Urothelium cell line (cell line): ENCODE results near the gene VPS26B.
"Not testable (repeated sequence)": the region's sequence is repeated elsewhere in the genome, so short reads cannot be mapped to it uniquely, and the experiment has no call there.

ENCODE experiments used
- DNase-seq: peaks from one replicate; pipeline ENCODE4 v3.0.0; 2011; ENCODE audit warnings: low spot score, mixed read lengths
- FAIRE-seq: peaks from 2 replicates; lab custom pipeline; 2011; peaks lifted over from hg19 to GRCh38; lab: Jason Lieb, UNC

Gene VPS26B

DNA sequence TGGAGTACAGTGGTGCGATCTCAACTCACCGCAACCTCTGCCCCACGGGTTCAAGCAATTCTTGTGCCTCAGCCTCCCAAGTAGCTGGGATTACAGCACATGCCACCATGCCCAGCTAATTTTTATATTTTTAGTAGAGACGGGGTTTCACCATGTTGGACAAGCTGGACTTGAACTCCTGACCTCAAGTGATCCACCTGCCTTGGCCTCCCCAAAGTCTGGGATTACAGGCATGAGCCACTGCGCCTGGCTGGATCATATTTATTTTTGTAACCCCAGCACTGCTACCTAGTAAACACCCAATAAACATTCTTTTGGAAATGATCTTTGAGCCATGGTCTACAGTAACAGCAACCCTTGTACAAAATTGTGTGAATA is 30.7 kb downstream of the VPS26B start:
- not testable (repeated sequence) for FAIRE-seq

DNA sequence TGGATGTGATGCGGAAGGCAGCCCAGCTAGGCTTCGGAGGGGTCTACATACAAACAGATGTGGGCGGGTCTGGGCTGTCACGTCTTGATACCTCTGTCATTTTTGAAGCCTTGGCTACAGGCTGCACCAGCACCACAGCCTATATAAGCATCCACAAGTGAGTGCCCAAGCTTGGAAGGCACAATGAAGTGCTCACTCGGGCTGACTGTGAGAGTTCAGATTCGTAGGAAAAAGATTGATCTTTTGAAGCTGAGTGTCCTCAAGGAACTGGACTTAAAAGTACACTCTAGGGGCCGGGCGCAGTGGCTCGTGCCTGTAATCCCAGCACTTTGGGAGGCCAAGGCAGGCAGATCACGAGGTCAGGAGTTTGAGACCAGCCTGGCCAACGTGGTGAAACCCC is 32.6 kb downstream of the VPS26B start:
- DNase-seq (no peak), FAIRE-seq (no peak)

More for the DNA sequence above, 30.7 kb downstream of the VPS26B start:
- DNase-seq, result not testable (repeated sequence)

DNA sequence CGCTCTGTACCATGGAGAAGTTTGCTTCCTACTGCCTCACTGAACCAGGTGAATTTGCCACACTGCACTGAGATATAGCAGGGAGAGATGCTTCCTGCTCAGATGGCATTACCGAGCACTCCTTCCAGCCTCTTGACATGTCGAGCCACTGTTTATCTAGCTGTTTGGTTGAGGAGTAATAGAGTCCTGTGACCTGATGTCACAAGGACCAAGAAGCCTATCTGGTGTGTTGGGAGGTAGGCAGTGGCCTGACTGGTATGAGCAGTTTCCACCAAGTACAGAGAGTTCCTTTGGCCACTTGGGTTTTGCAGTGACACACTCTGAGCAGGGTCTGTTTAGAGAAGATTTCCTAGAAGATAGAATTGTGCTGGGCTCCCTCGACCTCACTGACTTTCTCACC is 34.1 kb downstream of the VPS26B start:
- DNase-seq (no peak), FAIRE-seq (no peak)

DNA sequence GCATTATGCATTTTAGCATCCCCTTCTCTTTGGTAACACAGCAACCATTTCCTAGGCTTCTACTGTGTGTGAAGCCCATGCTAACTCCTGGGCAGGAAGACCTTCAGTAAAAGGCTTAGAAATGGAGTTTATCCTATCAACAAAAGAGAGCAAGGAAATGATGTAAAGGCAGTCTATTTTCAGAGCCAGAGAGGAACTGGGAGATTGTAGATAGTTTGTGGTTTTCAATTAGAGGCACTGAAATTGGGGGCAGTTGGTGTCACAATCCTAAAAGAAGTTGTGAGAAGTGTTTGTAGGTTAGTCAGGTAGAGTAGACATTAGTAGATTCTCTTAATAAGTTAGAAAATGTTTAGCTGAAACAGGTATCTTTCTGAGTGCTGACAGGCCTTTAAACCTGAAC is 36.0 kb downstream of the VPS26B start:
- no peak for FAIRE-seq

DNA sequence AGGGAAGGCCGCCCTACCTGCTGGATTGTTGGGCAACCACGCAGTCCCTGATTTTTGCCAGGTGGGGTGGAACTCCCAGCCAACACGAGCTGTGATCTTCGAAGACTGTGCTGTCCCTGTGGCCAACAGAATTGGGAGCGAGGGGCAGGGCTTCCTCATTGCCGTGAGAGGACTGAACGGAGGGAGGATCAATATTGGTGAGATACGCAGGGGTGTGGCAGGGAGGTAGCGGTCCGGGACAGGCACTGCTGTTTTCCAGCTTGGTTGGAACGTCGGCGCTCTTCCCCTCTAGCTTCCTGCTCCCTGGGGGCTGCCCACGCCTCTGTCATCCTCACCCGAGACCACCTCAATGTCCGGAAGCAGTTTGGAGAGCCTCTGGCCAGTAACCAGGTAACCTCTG is 36.5 kb downstream of the VPS26B start:
- DNase-seq, result no peak
- FAIRE-seq, result no peak

More for the DNA sequence above, 36.0 kb downstream of the VPS26B start:
- no peak for DNase-seq

DNA sequence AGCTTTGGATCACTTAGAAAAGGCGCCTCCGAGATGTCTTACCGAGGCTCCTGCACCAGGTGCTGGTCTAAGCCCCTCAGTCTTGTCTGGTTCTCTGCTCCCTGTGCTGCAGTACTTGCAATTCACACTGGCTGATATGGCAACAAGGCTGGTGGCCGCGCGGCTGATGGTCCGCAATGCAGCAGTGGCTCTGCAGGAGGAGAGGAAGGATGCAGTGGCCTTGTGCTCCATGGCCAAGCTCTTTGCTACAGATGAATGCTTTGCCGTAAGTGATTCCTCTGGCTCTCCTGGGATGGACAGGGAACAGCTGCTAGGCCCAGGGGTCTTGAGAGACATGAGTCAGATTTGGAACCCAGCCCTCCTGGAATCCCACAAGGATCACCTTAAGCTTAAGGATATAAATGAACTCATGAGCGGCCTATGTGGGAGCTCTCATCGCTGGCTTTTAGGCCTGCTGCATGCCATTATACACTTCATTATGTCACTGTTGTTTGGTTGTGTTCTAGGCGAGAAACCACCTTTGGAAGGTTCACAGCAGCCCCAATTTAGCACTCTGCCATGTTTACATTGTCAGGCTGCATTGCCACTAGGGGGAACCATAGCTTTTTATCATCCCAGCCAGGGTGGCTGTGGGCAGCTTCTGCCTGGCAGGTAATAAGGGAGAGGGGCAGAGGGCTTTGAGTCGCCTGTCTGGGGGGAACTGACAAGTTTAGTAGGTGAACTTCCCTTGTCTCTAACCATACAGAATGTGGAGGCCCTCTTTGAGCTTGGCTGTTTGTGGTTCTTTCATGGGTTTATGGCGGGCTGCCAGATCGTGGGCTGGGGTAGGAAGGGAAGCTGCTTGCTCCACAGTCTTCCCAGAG is 37.4 kb downstream of the VPS26B start:
- DNase-seq (peak; percentile 31), FAIRE-seq (no peak)

DNA sequence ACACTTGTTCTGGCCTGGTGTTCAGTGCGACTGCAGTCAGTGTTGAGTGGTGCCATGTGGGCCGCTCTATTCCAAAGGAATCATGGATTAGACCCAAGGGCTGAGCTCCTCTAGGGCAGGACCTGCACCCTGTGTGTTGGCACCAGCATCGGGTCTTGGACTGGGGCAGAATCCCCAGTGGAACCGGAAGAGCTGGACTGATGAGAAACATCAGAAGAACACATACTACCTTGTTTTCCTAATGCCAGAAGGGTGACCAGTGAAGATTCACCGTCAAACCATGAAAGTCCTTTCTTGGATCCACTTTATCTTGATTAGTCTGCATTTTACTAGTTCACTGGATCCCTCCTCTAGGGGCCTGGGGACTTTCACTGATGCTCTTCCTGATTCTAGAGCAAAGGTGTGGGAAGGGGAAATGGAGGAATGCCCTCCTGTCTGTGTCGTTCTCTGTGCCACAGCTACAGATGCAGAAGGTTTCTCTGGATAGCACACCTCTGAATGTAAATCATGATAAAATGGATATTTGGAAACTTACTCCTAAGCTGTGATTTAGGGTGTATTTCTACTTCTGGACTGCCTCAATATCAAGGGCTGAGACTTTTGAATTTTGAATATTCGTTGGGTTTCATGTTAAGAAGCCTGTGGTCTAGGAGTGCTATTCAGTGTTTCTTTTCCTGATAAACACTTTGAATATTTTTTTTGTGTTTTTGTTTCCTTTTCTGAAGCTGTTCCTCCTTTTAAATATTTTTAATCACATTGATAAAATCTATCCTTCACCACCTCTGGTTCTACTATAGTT is 40.7 kb downstream of the VPS26B start:
- DNase-seq, result no peak
- no peak for FAIRE-seq

DNA sequence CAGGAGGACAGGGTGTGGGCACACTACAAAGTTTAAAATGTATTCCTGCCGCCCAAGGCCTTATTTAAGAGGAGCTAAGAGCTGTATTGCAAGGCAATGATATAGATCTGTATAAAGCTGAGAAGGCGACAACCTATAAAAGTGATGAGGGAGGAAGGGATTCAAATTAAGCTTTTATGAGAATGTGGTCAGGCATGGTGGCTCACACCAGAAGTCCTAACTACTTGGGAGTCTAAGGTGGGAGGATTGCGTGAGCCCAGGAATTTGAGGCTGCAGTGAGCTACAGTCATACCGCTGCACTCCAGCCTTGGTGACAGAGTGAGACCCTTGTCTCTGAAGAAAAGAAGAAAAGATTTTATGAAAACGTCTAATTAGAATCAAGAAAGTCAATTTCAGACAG is 42.0 kb downstream of the VPS26B start:
- FAIRE-seq (no peak), DNase-seq (no peak)

DNA sequence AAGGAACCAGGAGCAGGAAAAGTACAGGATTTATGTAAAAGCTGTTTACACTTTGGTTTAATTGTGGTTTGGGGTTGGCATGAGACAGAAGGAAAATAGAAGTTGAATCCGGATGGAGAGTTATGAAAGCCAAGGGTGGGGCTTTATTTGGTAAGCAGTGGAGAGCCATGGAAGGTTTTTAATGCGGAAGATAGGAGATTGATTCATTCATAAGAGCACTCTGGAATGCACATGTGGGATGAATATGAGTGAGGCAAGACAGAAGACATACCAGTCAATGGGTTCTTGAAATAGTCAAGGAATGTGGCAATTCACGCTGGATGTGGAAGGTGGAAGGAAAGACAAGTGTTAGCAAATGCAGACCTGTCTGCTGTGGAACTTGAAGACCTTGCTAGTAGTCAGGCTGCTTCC is 42.4 kb downstream of the VPS26B start:
- DNase-seq (peak; percentile 25), FAIRE-seq (no peak)

DNA sequence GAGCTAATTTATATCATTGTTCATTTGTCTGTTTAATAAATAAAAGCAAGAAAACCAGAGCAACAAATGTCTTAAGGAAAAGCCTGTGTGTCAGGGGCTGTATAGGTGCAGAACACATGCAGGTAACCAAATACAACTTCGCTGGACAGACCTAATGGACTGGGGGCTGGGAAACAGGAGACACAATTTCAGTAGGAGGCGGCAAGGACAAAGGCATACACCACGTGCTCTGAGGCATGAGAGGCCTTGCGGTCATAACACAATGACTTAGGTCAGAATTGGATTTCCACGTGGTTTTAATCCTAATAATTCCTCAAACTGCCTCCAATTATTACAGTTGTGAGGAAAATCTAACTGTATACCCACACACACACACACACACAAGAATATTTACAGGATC is 43.0 kb downstream of the VPS26B start:
- no peak for DNase-seq
- FAIRE-seq, result no peak

DNA sequence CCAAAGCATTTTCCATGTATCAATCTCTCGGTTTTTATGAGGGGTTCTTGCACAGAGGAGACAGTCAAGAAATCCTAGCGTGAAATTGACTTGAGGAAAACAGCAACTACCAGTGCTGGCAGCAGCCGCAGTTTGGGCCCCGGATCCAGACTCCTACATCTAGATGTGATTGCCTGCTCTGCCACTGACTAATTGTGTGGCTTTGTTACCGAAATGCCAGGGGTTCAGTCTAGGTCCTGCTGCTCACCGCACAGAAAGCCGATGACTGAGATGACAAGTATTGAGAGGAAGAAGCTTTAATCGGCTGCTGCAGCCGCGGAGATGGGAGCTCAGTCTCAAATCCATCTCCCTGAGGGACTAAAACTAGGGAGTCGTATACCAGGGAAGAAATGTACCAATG is 43.5 kb downstream of the VPS26B start:
- no peak for DNase-seq

DNA sequence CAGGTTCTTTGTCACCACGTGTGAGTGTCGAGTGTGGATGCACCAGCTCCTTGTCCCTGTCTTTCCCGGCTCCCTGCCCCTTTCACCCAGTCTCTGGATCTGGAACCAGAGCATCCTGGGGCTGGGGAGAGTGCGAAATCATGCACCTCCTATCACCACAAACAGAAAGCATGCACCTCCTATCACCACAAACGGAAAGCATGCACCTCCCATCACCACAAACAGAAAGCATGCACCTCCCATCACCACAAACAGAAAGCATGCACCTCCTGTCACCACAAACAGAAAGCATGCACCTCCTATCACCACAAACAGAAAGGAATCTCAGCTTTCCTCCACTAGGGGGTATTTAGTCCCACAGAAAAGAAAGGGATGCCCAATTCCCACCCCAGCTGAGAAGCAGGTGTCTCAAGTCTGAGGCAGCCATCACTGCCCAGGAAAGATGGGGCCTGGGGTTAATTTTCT is 45.8 kb downstream of the VPS26B start:
- peak; percentile 21 for DNase-seq
- no peak for FAIRE-seq

More for the DNA sequence above, 43.5 kb downstream of the VPS26B start:
- no peak for FAIRE-seq

DNA sequence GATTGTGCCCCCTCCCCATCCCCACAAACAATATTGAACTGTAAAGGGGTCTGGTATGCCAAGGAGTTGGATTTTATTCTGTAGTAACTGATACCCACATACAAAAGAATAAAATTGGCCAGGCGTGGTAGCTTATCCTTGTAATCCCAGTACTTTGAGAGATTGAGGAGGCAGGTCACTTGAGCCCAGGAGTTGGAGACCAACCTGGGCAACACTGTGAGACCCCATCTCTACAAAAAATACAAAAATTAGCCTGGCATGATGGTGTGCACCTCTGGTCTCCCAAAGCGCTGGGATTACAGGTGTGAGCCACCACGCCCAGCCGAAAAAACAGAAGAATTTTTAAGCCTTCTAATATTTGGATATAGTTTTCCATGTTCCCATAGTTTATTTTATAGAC is 47.5 kb downstream of the VPS26B start:
- no peak for FAIRE-seq
- no peak for DNase-seq

DNA sequence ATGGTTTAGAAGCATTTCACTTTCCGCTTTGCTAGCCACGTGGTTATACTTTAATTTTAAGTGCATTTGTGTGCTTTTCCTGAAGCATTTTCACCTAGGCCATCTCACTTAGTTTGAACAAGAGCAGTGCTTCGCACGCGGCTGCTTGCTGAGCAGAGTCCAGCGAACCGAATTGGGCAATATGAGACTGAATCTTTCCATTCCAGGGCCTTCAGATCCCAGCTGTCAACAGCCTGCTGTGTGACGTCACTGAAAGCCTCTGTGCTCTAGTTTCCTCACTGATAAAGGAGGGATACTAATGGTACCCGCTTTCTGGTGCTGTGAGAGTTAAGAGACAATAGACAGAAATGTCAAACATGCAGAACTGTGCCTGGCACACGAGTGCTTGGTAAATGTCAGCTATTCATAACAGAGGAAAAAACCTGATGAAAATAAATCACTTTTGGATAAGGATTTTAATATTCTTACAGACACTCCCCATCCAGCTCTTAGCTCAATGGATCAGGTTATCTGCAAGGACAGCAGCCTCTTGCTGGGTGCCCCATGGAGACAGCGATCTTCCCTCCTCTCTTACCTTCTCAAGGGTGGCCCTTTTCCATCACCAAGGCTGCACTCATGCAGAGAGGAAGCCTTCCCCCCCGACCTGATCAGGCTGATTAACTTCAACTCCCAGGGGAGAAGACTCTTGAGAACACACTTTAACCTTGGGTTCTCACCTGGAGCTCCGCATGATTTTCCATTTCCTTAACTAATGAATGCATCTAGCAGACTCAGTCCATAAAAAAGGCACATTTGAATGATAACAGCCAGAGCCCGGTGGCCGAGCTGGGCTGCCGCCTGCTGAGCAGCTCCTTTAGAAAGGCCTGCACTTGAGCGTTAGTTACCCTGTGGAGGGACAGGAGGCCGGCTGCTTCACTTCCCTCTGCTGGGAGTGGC is 48.2 kb downstream of the VPS26B start:
- FAIRE-seq, result no peak
- DNase-seq, result no peak

DNA sequence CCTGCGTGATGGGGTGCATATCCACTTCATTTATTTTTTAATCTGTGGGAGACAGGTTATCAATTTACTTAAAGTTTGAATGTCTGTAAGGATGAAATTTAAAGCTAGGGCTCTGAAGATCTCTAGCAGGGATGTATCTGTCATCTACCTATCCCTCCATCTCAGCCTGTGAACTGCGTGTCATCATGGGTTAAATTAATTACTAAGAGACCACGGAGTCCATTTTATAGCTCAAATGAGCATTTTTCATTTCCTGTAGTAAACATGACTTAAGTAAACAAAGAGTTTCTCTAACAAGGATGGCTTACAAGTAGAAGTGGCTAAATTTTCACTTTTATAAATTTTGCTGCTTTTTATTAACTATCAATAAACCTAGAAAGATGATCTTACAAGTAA is 48.8 kb downstream of the VPS26B start:
- no peak for DNase-seq
- no peak for FAIRE-seq

DNA sequence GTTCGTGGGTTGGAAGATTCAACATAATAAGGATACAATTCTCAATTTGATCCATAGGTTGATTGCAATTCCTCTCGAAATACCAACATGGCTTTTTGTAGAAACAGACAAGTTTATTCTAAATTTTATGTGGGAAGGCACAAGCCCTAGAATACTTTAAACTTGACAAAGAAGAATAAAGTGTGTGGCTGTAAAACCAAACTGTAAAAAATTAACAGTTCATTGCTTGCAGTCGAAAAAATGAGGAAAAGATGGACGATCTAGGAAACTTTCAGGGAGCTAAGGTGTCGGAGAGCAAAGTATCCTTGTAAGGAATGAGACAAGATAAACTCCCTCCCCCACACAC is 50.7 kb downstream of the VPS26B start:
- no peak for DNase-seq
- FAIRE-seq, result no peak

DNA sequence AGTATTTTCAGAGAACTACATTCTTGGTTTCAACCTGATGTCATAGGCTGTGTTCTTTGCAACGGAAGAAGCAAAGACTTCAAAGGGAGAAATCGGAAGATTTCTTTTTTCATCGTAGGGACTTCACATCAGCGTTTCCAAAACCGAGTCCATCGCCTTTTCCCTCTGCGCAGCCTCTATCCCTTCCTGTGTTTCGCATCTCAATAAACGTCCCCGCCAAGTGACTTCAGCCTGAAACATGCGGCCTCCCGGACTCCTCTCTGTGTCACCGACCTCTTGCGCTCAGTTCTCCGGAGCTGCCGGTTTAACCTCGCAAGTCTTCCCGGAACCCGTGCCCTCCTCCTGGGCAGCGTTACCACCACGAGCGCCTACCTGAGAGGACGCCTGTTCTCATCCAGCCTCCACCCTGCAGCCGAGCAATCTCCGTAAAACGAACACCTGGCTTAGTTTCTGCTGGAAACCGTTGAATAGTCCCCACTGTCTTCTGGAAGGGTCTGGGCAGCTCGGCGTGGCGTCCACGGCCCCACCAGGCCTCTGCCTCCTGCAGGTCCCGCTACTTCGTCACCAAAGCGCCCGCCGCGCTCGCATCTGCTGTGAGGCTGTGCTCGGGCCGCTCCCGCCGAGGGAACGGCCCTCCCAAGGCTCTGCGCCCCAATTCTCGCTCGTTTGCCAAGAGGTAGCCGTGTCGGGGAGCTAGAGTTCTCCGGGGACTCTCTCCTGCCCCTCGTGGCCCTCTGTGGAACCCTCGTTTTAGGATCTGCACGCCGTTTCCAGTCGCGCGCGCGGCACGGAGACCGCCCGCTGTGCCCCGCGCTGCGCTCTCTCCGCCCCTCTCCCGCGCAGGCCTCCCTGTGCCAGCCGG is 51.3 kb downstream of the VPS26B start, which contains the start of gene GLB1L3:
Gene GLB1L3, plus strand, starts transcription at position 846 of the 862 bp plus-strand sequence. CDS start 362 bp downstream, outside the sequence.
- FAIRE-seq, result no peak
- DNase-seq, result no peak

DNA sequence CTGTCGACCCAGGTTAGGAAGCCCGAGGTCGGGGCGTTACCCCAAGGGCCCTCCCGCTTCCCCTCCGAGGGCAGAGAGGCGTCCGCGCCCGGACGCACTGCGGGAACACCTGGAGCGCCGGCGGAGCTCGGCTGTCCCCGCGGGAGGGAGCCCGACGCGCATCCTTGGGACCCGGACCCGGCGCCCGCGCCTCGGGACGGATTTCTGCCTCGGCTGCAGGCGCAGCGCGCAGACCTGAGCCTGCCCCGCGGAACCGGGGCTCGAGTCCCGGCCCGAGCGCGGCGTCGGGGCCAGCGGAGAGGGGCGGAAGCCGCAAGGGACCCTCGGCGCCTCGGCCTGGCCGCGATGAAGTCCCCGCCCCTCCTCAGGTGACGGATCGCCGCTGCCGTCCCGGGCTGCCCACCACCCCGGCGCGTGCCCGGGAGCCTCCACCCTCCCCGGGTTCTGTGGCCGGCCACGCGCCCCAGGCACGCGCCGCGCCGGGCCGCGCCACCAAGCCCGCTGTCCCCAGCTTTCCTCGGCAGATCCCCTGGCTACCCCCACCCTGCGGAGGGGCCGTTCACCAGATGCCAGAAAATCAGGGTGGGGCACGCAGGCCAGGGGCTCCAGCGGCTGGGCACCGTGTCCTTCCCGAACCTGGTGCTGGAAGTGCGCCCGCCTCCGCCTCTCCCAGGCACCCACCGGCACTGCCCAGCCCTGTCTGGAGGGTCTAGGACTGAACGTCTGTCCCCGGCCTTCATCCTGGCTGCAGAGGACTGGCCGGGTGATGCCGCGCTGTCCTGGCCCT is 52.1 kb downstream of the VPS26B start:
- DNase-seq, result no peak
- FAIRE-seq, result no peak
